OCI-LY1 (cell line): ENCODE results near the gene PDE1C.

Experiments used
- EZH2 ChIP-seq: fragments of 200-600 bp; sonication (generic), shearing (Covaris generic); IDR thresholded peaks from 2 replicates; pipeline ENCODE4 v1.8.0; 2017; ENCODE audit warnings: borderline replicate concordance, mixed run types, mild to moderate bottlenecking, antibody characterized with exemption, low read length, moderate library complexity, mixed read lengths
- TF ChIP-seq, protein P1 (sequence below): fragments of 200-600 bp; sonication (generic), shearing (Covaris generic); IDR thresholded peaks from 2 replicates; pipeline ENCODE4 v1.5.1; 2017; ENCODE audit warnings: mild to moderate bottlenecking, antibody characterized with exemption, low read length, moderate library complexity, mixed read lengths

DNA sequence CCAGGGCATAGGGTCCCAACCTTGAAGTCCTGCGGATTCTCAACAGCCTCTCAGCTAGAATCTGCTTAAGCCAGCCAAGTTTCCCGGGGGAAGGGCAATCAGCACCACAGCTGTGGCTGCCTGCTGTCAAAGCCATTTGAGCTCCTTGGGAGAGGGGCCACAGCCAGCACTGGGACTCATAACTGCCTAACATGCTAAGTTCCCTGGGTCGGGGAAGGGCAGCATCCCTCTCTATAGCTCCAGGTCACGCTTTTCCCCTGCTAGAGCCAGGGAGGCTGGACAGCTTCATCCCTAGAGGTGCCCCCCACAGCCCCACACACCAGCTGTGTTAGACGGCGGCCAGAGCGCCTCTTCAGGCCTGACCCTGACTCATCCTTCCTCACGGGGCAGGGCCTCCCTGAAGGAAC lies 49.6 kb upstream of the PDE1C start:
- TF ChIP-seq, protein P1, sequence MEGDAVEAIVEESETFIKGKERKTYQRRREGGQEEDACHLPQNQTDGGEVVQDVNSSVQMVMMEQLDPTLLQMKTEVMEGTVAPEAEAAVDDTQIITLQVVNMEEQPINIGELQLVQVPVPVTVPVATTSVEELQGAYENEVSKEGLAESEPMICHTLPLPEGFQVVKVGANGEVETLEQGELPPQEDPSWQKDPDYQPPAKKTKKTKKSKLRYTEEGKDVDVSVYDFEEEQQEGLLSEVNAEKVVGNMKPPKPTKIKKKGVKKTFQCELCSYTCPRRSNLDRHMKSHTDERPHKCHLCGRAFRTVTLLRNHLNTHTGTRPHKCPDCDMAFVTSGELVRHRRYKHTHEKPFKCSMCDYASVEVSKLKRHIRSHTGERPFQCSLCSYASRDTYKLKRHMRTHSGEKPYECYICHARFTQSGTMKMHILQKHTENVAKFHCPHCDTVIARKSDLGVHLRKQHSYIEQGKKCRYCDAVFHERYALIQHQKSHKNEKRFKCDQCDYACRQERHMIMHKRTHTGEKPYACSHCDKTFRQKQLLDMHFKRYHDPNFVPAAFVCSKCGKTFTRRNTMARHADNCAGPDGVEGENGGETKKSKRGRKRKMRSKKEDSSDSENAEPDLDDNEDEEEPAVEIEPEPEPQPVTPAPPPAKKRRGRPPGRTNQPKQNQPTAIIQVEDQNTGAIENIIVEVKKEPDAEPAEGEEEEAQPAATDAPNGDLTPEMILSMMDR = no peak
- TF ChIP-seq EZH2 = no peak
